ENCODE data around the gene GPC4.

- TF ChIP-seq, protein P1, sequence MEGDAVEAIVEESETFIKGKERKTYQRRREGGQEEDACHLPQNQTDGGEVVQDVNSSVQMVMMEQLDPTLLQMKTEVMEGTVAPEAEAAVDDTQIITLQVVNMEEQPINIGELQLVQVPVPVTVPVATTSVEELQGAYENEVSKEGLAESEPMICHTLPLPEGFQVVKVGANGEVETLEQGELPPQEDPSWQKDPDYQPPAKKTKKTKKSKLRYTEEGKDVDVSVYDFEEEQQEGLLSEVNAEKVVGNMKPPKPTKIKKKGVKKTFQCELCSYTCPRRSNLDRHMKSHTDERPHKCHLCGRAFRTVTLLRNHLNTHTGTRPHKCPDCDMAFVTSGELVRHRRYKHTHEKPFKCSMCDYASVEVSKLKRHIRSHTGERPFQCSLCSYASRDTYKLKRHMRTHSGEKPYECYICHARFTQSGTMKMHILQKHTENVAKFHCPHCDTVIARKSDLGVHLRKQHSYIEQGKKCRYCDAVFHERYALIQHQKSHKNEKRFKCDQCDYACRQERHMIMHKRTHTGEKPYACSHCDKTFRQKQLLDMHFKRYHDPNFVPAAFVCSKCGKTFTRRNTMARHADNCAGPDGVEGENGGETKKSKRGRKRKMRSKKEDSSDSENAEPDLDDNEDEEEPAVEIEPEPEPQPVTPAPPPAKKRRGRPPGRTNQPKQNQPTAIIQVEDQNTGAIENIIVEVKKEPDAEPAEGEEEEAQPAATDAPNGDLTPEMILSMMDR (IDR thresholded peaks at IDR 0.05; ENCODE audit: insufficient read depth, low read depth, low read length): no peak
- no peak for TF ChIP-seq EZH2 (IDR thresholded peaks at IDR 0.05; ENCODE audit: insufficient read depth, low read length)
Observed at GRCh38 chrX:133366735-133367134, 48.6 kb downstream of the GPC4 start.

Measured in astrocyte (in vitro differentiated cells and primary cell).